WTC11 (cell line): ENCODE results near the gene LSM12. TPM values are rescaled to one million over a fixed set of nuclear protein-coding genes. Genes with fewer than 3 reads are reported as not detected.

ENCODE experiments used
- ATAC-seq: fragments of 200-7000 bp; cut with Tn5 transposase; 2 replicates; pipeline ENCODE4 v1.10.0; 2021; ENCODE audit warnings: mild to moderate bottlenecking, moderate library complexity
- CTCF ChIA-PET: fragments of 300-600 bp; sonication (Branson Sonifier 250); formaldehyde crosslinking; loops from one replicate; lab custom pipeline; 2021; ENCODE audit warnings: antibody characterized with exemption; lab: Charles Lee
- POLR2A ChIA-PET: fragments of 350-600 bp; sonication (Branson Sonifier 250); formaldehyde crosslinking; loops from one replicate; lab custom pipeline; 2021; ENCODE audit warnings: antibody characterized with exemption; lab: Charles Lee
- DNase-seq: peaks from one replicate; pipeline ENCODE4 v3.0.0; 2021; ENCODE audit warnings: low spot score
- H3K27ac Mint-ChIP-seq: 2 replicates; pipeline ENCODE4 v1.8.0; 2021; ENCODE audit warnings: mixed read lengths
- H3K27me3 Mint-ChIP-seq: 2 replicates; pipeline ENCODE4 v1.8.0; 2021; ENCODE audit warnings: low read depth, mild to moderate bottlenecking, moderate library complexity, mixed read lengths
- H3K36me3 Mint-ChIP-seq: 2 replicates; pipeline ENCODE4 v1.8.0; 2021; ENCODE audit warnings: mixed read lengths
- H3K4me1 Mint-ChIP-seq: 2 replicates; pipeline ENCODE4 v1.8.0; 2022; ENCODE audit warnings: mixed read lengths
- H3K4me3 Mint-ChIP-seq: 2 replicates; pipeline ENCODE4 v1.8.0; 2021; ENCODE audit warnings: mild to moderate bottlenecking, moderate library complexity, mixed read lengths
- H3K9me3 Mint-ChIP-seq: 2 replicates; pipeline ENCODE4 v1.8.0; 2021; ENCODE audit warnings: mixed read lengths
- ARID4B ChIP-seq: sonication (generic); formaldehyde crosslinking; IDR thresholded peaks from 2 replicates; pipeline ENCODE4 v1.8.0; 2023; ENCODE audit warnings: missing genetic modification reagents, mild to moderate bottlenecking, borderline replicate concordance
- CREB1 ChIP-seq: sonication (generic); formaldehyde crosslinking; IDR thresholded peaks from 2 replicates; pipeline ENCODE4 v1.8.0; 2023; ENCODE audit warnings: mild to moderate bottlenecking, missing genetic modification reagents
- CTCF ChIP-seq: fragments of 200-600 bp; IDR thresholded peaks from 2 replicates; pipeline ENCODE4 v1.8.0; 2022; ENCODE audit warnings: antibody characterized with exemption
- E2F4 ChIP-seq: sonication (generic); formaldehyde crosslinking; IDR thresholded peaks from 2 replicates; pipeline ENCODE4 v1.8.1; 2022; ENCODE audit warnings: low read depth, mild to moderate bottlenecking, moderate library complexity, missing genetic modification reagents, borderline replicate concordance
- ELF4 ChIP-seq: sonication (generic); formaldehyde crosslinking; IDR thresholded peaks from 2 replicates; pipeline ENCODE4 v1.8.1; 2022; ENCODE audit warnings: low read depth, mild to moderate bottlenecking, moderate library complexity, missing genetic modification reagents
- ESRRA ChIP-seq: sonication (generic); formaldehyde crosslinking; IDR thresholded peaks from 2 replicates; pipeline ENCODE4 v1.8.1; 2022; ENCODE audit warnings: mild to moderate bottlenecking, missing genetic modification reagents, borderline replicate concordance
- FOXK1 ChIP-seq: sonication (generic); formaldehyde crosslinking; IDR thresholded peaks from 2 replicates; pipeline ENCODE4 v1.8.0; 2022; ENCODE audit warnings: mild to moderate bottlenecking, moderate library complexity, missing genetic modification reagents
- HMGXB4 ChIP-seq: sonication (generic); formaldehyde crosslinking; IDR thresholded peaks from 2 replicates; pipeline ENCODE4 v1.8.1; 2023; ENCODE audit warnings: mild to moderate bottlenecking, moderate library complexity, missing genetic modification reagents
- JUN ChIP-seq: sonication (generic); formaldehyde crosslinking; IDR thresholded peaks from 2 replicates; pipeline ENCODE4 v1.8.0; 2023; ENCODE audit warnings: mild to moderate bottlenecking, missing genetic modification reagents
- MAX ChIP-seq: sonication (generic); formaldehyde crosslinking; IDR thresholded peaks from 2 replicates; pipeline ENCODE4 v1.8.0; 2022; ENCODE audit warnings: mild to moderate bottlenecking, missing genetic modification reagents
- NFATC4 ChIP-seq: fragments of 250-450 bp; sonication (Bioruptor Pico); IDR thresholded peaks from 2 replicates; pipeline ENCODE4 v1.9.0; 2021; ENCODE audit warnings: mild to moderate bottlenecking
- ZNF281 ChIP-seq: sonication (generic); formaldehyde crosslinking; IDR thresholded peaks from 2 replicates; pipeline ENCODE4 v1.8.0; 2023; ENCODE audit warnings: mild to moderate bottlenecking, missing genetic modification reagents
- ZNF396 ChIP-seq: fragments of 250-450 bp; sonication (Bioruptor Pico); IDR thresholded peaks from 2 replicates; pipeline ENCODE4 v1.8.0; 2021; ENCODE audit warnings: mild to moderate bottlenecking, moderate library complexity, borderline replicate concordance
- ZNF512 ChIP-seq: sonication (generic); formaldehyde crosslinking; IDR thresholded peaks from 2 replicates; pipeline ENCODE4 v1.8.1; 2022; ENCODE audit warnings: missing genetic modification reagents, borderline replicate concordance
- ZSCAN18 ChIP-seq: fragments of 250-450 bp; sonication (Bioruptor Pico); IDR thresholded peaks from 2 replicates; pipeline ENCODE4 v2.1.2; 2022; ENCODE audit warnings: mild to moderate bottlenecking, moderate library complexity
- total RNA-seq: library from RNA; stranded (reverse); gene quantifications from 3 replicates; pipeline ENCODE4 v1.2.3, GENCODE V29; 2021

The LSM12 gene
- total RNA-seq, 1 experiment from 2014 or later, result 102 TPM

GRCh38 chr17:43995150-43995471 lies 71.4 kb downstream of the LSM12 start:
- no peak overlapping the region for H3K27ac Mint-ChIP-seq
- peak overlapping the region; percentile 59 for H3K4me3 Mint-ChIP-seq
- ATAC-seq, result no peak
- CTCF ChIA-PET, result interaction anchor here (0.9 to 7.5 kb wide), 7 partner anchors 11 to 173 kb away, joined by 3 to 118 read pairs (median 9); no protein-coding TSS in a partner anchor
- H3K36me3 Mint-ChIP-seq, result no peaks in the 10 kb centered on the region
- H3K4me1 Mint-ChIP-seq, result peaks cover 8% of the 10 kb centered on the region
- no peaks in the 10 kb centered on the region for H3K9me3 Mint-ChIP-seq
- TF ChIP-seq CREB1 (no peak), E2F4 (CRISPR knock-in tag) (no peak), ZNF396 (CRISPR knock-in tag) (no peak), HMGXB4 (CRISPR knock-in tag) (0 out of 2 replicates have a peak, but pooled peaks have one; percentile 1), FOXK1 (CRISPR knock-in tag) (no peak), ZNF512 (CRISPR knock-in tag) (no peak), ZNF281 (CRISPR knock-in tag) (no peak), JUN (CRISPR knock-in tag) (no peak), NFATC4 (no peak), CTCF (peak; percentile 19; the same call in 1 of the 2 replicates), MAX (CRISPR knock-in tag) (0 out of 2 replicates have a peak, but pooled peaks have one; percentile 2), ARID4B (CRISPR knock-in tag) (no peak), ZSCAN18 (CRISPR knock-in tag) (no peak), ESRRA (no peak), ELF4 (CRISPR knock-in tag) (no peak)
- POLR2A ChIA-PET, result no interaction called here
- no peak for DNase-seq
- H3K27me3 Mint-ChIP-seq, result peaks cover 13% of the 10 kb centered on the region; the same call in 1 of the 2 replicates
